ENCODE results near the gene CAPN6.

The CAPN6 gene, protein sequence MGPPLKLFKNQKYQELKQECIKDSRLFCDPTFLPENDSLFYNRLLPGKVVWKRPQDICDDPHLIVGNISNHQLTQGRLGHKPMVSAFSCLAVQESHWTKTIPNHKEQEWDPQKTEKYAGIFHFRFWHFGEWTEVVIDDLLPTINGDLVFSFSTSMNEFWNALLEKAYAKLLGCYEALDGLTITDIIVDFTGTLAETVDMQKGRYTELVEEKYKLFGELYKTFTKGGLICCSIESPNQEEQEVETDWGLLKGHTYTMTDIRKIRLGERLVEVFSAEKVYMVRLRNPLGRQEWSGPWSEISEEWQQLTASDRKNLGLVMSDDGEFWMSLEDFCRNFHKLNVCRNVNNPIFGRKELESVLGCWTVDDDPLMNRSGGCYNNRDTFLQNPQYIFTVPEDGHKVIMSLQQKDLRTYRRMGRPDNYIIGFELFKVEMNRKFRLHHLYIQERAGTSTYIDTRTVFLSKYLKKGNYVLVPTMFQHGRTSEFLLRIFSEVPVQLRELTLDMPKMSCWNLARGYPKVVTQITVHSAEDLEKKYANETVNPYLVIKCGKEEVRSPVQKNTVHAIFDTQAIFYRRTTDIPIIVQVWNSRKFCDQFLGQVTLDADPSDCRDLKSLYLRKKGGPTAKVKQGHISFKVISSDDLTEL

DNA sequence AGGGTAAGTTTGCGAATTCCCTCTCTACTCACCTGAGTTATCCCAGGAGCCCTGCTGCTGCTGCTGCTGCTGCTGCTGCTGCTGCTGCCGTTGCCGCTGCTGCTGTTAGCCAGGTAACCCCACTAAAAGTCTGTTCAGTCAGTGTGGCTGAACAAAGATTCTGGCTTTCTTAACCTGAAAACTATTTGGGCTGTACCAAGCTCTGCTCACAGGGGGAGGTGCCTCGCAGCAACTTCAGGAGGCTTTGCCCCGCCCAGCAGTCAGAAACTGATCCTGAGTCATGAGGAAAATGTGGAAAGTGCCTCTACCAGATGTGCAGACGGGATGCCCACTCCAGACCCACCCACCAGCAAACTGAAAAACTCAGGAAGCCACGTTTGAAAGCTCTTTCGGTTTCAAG lies at the start of gene CAPN6:
Gene CAPN6, minus strand, starts transcription at position 145 of the 400 bp plus-strand sequence. CDS start 6,547 bp downstream, outside the sequence.
- peak; percentile 37 for DNase-seq

DNA sequence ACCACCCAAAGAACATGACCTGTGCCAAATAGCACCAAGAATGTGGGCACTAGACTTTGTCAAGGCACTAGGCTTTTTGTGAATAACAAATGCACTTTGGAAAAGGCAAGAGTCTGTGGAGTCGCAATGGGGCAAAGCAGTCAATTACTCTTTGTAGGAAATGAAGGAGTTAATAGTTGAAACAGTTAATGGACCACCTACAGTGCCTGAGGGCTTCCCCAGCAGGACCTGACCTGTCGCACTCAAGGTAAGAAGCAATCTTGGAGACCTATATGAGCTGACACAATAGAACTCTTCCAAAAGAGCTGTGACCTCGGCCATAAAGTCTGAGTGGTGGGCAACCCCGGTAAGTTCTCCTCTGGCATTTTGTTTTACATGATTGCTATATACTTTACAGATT lies 49.2 kb upstream of the CAPN6 start:
- DNase-seq, result no peak

DNA sequence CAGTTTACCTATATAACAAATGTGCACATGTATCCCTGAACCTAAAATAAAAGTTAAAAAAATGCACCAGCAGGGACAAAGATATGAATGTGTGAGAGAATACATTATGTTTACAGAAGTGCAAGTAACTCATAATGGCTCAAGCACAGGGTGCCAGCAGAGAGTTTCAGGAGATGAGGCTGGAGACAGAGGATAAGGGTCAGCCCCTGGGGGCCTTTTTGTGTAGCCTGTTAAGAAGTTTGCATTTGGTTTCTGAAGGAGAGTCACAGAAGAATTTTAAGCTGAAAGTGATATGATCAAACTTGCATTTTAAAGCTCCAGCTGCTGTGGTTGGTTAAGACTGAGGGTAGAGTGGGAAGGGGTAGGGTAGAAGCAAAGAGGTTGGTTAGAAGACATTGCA lies 48.6 kb upstream of the CAPN6 start:
- no peak for DNase-seq

DNA sequence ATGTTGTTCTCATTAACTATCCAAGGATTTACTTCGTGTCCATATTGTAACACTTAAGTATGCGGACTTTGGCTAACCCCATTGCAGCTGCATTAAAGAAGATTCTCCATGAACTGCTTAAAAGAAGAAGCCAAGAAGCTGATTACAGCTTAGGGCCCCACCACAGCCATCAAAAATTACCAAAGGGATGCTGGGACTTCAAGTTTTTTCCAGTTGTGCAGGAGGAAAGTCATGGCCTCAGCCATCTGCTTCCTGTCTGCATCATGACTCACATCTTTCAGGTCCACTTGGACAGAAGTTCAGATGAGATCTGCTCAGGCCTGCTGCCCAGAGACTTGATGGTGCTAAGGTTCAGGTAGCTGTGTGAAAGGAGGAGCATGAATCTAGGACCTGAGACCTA lies 38.8 kb upstream of the CAPN6 start:
- DNase-seq, result peak; percentile 10

DNA sequence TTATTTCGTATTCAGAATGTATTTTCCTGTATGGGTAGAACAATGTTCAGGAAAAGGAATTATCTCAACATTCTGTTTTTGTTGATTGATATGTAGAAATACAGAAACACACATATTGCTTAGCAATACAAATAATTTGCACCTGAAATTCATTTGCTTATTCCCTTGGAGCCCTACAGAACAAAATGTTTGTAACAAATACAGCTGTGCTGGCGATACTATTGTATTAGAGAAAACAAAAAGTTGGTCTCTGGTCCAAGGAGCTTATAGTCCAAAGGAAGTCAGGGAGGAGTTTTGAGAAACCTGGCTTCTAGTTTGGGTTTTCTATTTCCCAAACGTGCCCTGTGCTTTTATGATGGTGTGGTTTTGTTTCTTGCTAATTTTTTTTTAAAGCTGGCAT lies 37.8 kb upstream of the CAPN6 start:
- no peak for DNase-seq

DNA sequence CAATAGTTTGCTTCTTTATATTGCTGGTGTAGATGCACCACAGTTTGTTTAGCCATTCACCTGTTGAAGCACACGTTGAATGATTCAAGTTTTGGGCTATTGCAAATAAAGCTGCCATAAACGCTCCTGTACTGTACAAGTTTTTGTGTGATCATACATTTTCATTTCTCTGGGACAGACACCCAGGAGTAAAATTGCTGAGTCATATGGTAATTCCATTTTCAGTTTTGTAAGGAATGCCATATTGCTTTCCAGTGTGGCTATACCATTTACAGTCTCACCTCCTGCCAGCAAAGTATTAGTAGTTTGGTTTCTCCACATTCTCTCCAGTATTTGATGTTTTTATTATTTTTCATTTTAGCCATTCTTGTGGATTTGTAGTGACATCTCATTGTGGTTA lies 32.0 kb upstream of the CAPN6 start:
- DNase-seq, result no peak

DNA sequence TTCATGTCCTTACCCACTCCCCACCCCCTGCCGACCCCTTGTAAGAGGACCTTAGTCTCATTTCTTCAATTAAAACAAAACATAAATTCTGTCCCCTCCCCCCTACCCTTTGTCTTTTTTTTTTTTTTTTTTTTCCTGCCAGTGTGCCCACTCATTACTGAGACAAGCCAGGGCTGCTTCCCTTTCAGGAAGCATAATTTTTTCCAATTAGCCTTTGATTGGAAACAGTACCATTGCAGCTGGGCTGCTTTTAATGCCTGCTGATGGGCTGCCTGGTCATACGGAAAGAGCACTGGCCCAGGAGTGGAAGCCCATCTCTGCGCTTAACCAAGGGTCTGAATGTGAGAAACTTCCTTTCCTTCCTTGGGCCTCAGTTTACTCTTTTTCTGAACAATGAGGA lies 18.6 kb upstream of the CAPN6 start:
- DNase-seq, result peak; percentile 37

DNA sequence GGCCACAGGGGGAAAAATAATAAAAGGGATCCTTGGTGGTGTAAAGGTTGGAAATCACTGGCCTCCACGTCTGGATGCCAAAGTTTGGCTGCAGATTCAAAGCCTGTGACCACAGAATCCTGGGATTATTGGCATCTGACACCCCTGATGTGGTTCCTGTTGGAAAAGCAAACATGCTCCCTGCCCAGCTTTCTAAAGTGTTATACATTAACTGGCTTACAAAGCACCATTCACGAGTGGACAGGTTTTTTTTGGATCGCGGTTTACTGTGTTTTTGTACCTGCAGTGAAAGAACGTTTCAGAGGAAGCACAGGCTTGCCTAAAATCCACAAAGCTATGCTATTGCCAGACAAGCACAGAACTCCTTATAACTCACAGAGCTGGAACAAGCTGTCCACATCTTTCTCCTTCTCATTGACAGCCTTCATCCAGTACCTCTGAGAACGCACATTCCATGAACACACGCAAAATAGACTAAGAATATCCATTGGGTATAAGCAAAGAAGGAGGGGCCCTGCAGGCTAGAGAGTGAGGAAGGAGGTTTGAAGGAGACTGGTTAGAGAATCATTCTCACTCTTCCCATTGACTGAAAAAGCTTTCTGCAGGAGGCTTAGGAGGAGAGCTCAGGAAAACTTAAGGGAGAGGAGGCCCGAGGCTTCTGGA lies 14.5 kb upstream of the CAPN6 start:
- DNase-seq, result peak; percentile 12

DNA sequence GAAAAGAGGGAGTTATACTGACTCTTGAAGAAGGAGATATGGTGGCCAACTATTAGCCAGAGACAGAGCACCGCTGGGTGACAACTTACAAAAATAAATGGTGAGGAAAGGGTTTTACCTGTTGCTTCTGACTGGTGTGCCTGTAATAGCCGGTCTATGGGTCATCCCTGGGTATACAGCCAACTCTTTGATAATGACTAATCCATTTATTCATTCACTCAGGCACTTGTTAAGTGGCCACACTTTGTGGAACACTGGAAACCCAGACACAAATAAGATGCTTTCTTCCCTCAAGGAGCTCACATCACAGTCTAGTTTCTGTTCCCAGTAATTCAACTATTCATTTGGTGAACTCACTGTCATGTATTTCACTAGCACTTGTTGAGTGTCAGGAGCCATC lies 13.2 kb upstream of the CAPN6 start:
- no peak for DNase-seq

DNA sequence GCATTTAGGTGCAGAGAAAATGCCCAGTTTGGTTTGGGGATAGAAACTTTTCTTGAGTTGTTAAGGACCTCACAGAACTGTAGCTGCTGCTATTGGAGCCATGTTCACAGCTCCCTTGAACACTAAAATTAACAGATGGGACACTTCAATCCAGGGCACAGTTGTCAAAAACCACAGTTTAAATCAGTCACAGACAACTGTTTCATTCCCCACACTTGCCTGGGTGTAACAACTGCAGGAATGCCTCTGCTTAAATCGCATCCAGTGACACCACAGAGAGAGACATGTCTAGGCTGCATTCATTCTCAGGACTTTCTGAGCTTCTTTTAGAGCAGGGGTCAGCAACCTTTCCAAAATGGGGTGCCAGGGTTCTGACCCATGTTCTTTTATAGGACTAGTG lies 12.7 kb upstream of the CAPN6 start:
- no peak for DNase-seq

DNA sequence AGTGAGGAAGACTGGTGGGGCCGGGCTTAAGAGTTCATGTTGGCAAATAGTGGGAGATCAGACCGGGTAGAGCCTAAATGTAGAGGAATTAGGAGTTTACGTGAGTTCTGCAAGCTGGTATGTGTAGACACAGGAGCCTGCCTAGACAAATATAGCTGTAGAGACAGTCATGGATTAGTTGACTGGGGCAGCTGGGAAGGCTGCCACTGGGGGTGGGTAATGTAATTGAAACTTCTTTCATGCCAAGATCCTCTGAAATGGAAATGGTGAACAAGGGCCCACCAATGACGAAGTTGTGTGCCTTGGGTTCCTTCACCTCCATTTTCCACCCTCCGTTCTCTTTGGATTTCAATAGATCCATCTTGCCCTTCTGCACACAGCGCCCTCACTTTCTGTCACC lies 11.9 kb upstream of the CAPN6 start:
- no peak for DNase-seq

DNA sequence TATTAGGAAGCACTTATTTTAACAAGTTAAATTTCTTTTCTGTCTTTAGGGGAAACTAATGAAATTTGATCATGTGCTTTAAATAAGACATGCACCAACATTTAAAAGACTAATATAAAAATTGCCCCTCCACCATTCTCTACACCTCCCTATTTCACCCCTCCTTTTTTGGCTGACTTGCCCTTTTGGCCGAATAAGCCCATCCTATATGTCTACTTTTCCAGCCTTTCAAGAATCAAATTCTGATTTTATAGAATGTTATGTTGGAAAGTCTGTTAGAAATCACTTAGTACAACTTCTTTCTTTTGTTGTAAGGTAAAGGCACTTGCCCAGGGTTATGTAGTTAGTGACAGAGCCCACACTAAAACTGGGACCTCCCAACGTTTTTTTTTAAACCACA lies 1.8 kb downstream of the CAPN6 start:
- DNase-seq, result no peak

DNA sequence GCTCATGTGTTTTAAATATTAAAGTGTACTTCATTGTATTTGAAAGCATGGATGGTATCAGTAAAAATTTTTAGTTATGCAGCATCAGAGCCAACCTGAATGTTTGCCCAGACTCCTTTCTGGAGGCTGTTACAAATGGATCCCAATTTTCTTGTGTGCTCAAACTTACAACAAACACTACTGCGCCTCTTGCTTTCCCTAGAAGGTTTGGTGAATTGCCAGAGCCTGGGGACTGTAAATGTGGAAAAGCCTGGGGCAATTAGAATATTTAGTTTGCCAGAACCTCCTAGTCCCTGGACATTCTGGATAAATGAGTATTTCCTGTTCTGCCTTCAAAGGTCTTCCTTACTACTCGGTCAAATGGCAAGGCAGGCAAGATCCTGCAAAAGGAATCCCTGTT lies 4.8 kb downstream of the CAPN6 start:
- no peak for DNase-seq

DNA sequence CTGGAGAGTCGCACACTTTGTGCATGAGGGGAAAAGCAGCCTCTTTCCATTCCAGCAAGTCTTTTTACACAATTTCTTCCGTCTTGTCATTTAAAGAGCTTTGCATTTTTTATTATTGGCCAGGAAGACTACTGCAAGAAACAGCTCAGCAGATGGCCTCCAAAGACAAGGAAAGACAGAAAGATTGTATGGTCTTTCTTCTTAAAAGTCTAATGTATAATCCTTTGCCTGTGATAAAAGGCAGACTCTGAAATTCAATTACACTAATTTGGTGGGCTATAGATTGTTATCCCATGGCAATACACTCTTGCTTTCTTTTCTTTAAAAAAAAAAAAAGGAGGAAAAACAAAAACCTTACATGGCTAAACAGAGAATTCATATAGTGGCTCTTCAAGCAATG lies 5.9 kb downstream of the CAPN6 start:
- no peak for DNase-seq

DNA sequence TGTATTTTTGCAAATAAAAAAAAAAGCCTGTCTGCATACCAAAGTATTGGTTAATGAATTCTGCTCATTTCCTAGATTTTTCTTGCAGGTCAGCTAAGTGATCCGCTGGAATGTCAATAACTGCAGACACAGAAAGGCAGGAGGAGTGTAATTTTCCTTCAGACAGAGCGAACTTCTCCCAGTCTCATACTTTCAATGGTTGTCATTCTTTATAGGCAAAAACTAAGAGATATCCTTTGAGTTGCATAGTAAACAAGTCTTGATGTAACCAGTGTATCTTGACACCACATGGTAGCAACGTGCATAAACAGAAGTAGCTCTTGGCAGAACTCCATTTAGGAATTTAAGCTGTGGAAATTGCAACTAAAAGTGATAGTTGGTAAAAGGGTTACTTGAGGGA lies 8.2 kb downstream of the CAPN6 start:
- no peak for DNase-seq

DNA sequence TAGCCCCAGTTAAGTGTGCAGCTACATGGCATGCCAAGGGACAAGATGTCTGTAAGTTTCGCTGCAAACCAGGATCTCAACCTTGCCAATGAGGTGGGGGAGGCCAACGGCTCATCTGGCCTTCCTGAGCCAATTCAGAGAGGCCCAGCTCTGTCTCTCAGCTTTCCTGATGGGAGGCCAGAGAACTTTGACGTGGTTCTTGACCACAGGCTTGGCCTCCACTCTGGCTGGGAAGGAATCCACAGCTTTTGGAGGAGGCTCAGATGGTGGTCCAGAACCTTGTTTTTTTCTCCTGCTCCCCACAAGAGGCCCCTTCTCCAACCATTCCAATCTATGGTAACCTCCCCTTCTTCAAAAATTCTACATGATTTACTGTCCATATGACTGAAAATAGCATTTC lies 9.8 kb downstream of the CAPN6 start:
- DNase-seq, result no peak

DNA sequence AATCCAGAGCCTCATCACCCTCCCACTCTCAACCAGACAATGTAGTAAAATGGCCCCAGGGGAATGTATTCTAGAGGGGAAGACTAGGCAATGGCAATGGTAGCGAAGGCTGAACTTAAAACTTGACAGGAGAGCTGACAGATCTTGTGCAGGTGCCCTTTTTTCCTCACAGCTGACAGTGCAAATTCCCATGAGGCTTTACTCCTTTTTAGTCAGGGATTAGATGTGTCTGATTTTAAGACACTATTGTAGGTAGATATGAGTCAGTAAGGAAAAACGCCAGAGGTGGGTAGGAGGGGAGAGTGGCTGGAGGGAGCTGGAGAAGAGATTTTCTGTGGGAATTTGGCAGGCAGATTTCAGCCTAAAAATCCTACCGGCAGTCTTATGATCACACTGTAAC lies 10.7 kb downstream of the CAPN6 start:
- no peak for DNase-seq

DNA sequence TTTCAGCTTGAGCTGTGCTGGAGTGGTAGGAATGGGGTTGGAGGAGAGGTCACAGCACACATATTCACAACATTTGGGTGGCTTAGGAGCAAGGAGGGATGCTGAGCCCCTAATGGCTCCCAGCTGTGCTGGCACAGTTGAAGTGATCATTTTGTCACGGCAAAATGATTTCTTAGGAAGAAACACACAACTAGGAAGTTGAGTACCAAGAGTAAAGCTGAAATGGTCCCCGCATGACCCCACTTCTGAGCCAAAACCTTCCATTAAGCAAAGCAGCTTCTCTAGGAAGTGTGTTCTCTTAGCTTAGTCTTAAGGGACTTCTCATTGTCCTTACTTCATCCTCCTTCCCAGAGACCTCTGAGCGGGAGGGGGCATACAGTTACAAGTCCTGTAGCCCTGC lies 12.6 kb downstream of the CAPN6 start:
- no peak for DNase-seq

DNA sequence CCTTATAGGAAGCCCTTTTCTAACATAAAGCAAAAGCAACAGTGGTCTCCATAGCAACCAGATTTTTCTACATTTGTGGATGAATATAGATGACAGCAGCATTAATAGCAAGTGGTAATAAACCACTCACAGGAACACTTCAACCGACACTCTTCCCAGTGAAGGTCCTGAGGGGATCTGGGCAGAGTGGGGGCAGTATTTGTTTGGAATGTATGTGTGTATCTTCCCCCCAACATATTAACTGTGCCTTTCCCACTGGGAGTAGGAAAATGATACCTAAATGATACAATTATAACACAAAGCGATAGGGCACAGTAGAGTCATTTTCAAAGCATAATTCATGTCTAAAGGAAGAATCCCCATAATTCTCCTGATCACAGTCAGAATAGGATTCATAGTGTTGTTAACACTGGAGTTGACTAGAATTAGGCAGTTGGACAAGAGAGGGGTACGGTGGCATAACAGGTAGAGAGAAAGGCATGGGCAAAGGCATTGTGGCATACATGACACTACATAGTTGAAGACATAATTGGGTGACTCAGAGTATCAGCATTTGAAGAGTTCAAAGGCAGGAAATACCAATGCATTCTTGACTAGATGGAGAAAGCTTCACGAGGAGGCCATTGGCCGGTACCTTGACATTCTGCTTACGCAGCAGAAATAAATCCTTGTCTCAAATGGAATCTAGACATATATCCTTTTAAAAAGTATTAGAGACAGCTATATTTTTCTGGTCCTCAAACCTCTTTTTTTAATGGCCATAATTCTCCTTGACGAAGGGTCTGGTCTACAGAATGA lies 15.2 kb downstream of the CAPN6 start:
- DNase-seq, result no peak

DNA sequence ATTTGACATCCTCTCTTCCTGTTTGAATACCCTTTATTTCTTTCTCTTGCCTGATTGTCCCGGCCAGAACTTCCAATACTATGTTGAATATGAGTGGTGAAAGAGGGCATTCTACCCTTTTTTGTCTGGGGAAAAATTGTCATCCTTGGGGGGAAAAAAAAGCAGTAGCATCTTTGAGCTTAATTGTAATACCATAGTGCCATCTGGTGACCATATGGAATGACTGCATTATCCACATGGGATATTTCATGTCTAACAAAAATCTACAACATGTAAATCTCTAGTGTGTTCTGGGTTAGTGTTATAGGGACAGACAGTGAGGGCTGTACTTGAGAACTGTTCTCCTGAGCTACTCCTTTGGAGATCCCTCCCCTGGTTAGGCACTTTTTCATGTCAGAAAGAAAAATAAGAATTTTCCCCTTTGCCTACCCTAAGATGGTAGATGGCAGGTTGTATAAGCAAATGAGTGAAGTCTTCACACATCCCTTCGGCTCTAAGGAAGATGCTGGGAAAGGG lies 26.0 kb downstream of the CAPN6 start:
- DNase-seq, result peak; percentile 45

DNA sequence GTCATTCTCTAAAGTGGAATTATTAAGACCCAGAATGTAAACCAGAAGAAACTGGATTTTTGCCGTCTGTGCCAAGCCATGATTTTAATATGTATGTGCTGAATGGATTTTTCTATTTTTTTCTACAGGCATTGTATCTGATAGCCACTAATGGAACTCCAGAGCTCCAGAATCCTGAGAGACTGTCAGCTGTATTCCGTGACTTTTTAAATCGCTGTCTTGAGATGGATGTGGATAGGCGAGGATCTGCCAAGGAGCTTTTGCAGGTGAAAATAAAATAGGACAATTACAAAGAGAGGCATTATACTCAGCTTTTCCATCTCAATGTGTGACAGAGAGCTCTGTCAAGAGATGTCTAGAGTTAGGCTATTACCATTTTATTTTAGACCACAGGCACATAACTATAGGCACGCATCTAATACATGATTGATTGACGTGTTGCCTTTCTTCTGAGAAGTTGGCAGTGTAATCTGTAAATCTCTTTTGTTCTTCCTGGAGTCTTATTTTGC lies 53.9 kb downstream of the CAPN6 start:
- DNase-seq, result no peak

DNA sequence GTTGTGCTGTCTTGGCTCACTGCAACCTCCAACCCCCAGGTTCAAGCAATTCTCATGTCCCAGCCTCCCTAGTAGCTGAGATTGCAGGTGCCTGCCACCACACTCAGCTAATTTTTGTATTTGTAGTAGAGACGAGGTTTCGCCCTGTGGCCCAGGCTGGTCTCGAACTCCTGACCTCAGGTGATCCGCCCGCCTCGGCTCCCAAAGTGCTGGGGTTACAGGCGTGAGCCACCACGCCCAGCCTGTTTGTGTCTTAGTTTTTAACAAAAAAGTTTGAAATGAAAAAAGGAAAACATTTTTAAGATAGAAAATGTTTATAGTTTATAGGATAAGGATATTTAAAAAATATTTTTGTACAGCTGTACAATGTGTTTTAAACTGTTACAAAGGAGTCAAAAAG lies 62.4 kb downstream of the CAPN6 start:
- DNase-seq, result no peak

DNA sequence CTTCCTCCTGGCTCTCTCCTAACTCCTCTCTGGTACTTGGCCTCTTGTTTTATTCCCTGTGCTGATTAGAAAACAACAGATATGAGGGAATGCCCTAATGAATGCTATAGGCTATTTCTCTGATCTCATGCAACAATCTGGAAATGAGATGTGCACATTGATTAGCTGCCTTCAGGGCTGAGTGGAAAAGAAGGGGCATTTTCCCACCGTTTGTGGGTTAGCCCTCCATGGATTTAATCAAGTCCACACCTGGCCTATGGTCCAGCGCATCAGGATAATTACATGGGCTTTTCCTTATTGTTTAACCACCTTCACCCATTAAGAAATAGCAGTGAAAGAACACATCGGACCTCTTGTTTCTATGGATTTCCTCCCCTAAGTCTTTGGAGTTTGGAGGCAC lies 70.0 kb downstream of the CAPN6 start:
- DNase-seq, result no peak

Measured in eye (tissue), 1 donor.